Renal pelvis (tissue), 4 donors: Measurements from ENCODE around the gene GOLGB1. TPM values are rescaled to one million over a fixed set of nuclear protein-coding genes. Genes with fewer than 3 reads are reported as not detected.
"Not testable (repeated sequence)": the region's sequence is repeated elsewhere in the genome, so short reads cannot be mapped to it uniquely, and the experiment has no call there.

ENCODE experiments used
- DNase-seq: peaks from one replicate; pipeline ENCODE4 v3.0.0-alpha.2; 2013
- polyA plus RNA-seq, 3 donors: library from polyadenylated mRNA; unstranded; fragments of 120-200 nt; gene quantifications; one replicate each; pipeline ENCODE4 v1.2.1, GENCODE V29; 2013; ENCODE audit not compliant: insufficient read length in 3 of 3

Gene GOLGB1
- polyA plus RNA-seq, 3 donors = 81.9 to 104 (median 85.6) TPM

DNA sequence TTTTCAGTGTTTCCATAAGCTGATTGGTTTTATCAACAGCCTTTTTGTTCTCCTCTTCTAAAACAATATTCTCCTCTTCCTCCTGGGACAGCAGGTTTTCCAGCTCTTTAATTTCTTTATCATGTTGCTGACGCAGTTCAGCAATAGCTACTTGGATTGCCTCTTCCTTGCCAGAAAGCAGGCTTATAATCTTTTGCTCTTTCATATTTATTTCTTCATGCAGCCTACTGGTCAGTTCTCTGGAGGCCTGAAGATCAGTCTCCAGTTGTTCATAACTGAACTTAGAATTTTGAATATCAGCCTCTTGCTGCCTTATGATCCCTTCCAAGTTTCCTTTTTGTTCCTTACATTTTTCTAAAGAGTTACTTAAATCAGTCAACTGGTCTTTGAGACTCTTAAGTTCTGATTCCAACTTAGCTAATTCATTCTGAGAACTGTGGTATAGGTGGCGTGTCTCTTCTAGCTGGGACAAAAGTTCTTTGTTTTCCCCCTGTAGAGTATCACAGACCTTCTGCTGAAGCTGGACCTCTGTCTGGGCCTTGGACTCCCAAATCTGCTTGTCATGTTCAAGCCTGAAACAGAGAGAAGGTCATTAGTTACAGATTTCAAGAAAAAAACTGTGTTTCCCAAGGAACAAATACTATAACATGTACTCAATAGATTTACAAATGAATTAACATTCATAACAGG, 57.4 kb downstream of the GOLGB1 start:
- DNase-seq = no peak

DNA sequence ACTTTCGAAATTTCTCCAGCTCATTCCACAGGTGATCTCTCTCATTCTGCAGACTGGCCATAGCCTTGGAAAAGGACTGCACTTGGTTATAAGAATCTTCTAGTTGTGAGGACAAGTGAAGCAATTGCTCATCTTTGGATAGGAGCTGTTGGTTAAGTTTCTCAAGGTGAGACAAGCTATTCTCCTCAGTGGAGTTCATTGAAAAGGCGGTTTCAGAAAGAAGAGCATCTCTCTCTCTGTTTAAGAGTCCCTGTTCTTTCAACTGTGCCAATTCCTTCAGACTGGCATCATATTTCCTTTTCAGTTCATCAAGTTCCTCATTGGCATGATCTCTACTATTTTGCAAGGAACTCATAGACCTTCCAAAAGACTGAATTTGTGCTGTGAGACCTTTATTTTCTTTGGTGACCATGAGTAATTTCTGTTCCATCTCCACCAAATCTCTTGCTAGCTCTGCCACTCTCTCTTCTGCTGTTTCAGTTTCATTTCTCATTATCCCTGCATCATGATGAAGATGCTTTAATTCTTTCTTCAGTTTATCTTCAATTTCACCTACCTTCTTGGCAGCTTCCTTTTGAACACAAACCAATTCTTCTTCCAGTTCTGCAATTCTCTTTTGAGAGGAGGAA, 58.6 kb downstream of the GOLGB1 start:
- no peak for DNase-seq

DNA sequence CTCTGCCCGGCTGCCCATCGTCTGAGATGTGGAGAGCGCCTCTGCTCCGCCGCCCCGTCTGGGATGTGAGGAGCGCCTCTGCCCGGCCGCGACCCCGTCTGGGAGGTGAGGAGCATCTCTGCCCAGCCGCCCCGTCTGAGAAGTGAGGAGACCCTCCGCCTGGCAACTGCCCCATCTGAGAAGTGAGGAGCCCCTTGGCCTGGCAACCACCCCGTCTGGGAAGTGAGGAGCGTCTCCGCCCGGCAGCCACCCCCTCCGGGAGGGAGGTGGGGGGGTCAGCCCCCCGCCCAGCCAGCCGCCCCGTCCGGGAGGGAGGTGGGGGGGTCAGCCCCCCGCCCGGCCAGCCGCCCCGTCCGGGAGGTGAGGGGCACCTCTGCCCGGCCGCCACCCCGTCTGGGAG, 60.8 kb downstream of the GOLGB1 start:
- not testable (repeated sequence) for DNase-seq

DNA sequence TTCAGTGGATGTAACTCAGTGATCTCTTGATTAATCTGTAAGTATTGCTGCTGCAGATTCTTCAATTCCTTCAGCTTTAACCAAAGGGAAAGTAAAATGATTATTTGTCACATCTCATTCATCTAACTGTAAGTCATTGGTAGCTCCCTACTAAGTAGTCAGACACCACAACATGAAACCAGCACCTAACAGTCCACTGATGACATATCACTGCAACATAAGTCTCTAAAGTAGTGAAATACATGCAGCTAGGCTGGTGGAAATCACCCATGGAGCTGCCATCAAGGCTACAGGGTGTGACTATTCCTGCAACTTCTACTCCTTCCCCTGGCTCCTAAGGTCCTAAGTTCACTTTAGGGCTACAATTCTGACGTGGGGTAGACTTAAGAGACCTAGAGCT, 67.7 kb downstream of the GOLGB1 start:
- DNase-seq = no peak

DNA sequence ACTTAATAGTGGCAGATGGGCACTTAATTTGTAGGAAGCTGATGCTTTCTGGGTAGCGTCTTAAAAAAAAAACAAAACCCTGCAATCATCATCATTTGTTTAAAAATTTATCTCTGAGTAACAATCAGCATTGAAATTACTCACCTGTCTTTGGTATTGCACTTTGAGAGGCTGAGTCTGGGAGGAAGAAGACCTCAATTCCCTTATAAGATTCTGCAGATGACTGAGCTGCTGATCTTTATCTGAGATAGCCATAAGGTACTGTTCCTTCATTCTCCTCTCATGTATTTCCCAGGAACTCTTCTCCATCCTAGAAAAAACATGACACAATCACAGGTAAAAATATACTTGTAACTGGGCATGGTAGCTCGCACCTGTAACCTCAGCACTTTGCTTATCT, 72.4 kb downstream of the GOLGB1 start:
- DNase-seq = no peak

DNA sequence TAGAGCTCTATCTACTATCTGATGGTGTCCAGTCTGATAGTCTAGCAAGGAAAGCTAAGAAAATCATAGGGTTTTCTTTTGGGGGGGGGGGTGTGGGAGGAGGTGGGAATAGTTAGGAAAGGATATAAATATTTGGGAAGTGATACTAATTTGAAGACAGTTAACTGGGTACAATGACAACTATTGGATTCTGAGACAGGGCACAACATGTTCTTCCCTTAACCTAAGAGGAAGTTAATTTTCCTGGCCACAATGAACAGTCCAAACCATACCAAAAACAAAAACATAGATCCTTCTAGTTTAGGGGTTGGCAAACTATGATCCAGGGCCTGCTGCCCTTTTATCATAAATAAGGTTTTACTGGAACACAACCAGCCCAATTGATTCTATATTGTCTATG, 78.9 kb downstream of the GOLGB1 start:
- no peak for DNase-seq

DNA sequence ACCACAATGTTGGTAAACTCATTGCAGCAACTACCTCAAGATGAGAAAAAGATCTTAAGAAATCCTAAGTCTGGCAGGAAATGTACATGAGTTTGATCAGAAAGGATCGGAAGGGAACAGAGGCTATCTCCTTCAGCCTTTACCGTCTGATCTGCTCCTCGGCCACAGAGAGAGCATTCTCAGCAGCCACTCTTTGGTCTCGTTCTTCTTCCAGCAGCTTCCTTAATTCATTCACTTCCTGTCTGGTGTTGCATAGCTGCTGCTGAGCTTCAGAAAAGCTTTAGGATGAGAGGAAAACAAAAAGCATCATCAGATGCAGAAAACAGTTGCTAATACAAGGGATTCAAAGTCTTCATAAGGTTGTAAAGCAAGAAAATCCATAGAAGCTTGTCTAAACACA, 82.2 kb downstream of the GOLGB1 start:
- DNase-seq = no peak

DNA sequence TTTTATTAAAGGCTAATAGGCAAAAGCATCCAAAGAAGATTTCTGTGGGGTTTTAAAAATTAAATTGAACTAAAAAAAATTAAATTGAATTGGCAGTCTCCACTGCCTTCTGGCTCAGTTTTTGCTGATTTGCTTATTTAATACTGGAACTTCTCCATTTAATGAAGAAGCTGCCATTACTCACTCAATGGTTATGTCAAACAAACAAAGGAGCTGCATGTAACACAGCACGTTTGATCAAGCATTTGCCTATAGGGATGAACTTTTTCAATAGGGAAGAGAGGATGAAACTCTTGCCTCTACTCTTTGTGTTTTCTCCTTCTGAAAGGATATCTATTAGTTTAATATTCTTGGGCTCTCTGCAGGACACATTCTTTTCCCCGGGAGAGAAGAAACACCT, 84.1 kb downstream of the GOLGB1 start:
- no peak for DNase-seq

DNA sequence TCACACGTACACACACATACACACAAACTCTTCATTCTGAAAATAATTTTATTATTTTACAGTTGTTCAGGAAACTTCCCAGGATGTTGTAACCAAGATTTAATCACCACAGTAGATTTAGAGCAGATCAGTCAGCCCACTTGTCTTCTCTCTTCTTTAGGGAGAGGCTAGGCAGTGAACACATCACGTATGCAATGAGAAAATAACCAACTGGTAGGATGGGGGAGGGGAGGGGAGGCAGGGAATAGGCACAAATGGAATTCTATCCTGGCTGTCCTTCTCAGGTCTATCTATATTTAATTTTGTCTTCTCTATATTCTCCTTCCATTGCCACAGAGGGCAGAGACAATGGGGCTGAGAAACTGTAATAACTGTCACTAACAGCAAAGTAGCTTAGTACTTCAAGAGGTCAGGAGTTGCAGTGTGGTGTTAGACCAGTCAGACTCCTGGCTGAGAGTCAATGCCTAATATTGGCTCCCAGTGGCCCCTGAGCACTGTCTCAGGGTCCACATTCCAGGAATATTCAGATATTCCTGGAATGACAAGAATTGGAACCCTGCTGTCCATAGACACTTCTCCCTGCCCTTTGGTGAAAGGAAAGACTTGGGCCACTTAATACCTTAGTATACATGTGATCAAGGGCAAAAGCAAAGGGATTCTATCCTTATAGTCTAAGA, 86.2 kb downstream of the GOLGB1 start:
- no peak for DNase-seq

DNA sequence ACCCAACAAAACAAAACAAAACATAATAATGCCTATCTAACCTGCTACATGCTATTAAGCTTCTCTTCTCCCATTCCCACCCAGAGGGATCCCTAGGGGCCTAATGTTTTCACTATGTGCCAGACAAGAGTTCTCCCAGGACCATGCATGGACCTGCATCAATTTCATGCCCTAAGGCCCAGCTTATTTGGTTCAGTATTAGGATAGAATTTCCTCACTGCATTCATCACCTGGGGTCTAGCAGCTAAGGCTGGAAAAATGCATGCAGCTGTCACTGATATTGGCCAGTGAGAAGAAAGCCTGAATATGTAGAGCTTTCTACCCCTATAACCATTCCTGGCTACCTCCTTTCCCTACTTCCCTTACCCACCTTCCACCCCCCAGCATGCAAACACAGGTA, 86.8 kb downstream of the GOLGB1 start:
- no peak for DNase-seq

DNA sequence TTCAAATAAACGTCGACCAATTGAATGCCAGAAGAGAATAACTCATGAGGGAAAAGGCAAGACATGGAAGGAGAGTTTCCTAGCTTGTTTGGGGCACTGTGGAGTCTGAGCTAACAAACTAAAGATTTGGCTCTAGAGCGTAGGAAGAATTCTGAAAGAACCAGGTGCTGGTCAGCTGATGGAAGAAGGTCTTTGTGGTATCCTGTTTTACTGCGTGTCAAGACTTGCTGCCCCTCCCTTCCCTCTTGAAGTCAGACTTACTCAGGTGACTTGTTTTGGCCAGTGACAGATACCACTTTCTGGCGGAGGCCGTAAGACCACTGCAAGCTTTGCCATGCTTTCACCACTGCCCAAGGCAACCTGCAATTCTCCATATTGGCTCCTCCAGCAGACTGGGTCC, 88.2 kb downstream of the GOLGB1 start:
- no peak for DNase-seq

DNA sequence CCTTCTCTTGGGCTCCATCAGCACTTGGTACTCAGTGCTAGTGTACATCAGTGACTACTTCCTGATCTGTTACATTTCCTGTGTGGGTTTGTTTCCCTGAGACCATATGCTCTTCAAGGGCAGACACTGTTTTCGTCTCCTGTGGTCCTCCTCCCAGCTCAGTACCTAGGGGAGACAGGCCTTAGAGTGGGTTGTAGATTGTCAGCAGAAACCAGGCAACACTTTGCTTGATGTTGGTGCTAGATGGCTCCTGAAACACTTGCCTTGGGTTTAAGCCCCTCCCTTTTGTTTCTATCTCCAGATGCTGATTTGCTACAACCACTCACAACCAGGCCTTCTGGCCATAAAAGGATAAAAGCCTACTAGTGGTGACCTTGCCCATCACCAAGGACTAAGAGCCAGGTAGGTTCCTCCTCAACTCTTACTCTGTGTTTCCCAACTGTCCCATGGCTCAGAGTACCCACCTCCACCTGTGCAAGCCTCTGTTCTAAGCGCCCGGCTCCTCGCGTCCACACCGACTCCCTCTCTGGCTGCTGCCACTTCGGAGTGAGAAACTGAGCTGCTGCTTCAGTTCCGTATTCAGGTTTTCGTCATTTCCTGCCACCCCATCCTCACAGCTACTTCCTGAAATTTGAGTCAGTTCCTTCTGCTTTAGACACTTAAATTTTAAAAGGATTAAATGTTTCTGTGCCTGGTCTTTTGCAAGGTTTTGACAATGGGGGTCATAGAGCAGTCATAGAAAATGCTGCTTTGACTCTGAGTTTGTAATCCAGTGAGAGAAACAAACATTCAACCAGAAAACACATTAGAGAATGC, 89.0 kb downstream of the GOLGB1 start, which contains the start of gene HCLS1:
Gene HCLS1, minus strand, starts transcription at position 548 of the 816 bp plus-strand sequence. CDS start 2,556 bp downstream, outside the sequence.
- DNase-seq = no peak

DNA sequence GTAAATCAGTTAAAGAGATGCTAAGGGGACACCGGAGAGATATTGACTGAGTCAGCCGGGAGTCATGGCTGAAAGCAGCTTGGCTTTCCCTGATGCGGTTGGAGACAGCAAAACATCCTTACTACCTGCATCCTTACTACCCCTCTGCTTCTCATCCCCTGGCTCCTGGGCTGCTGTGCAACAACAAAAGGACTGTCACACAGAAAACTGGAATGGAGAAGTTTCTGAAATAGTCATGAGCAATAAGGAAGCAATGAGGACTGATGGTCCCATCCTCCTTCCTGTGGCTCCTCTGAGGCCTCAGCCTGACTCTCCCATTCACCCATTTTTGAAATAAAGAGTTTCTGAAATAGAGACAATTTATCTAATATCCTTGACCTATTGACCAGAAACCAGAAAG, 90.0 kb downstream of the GOLGB1 start:
- DNase-seq = no peak

DNA sequence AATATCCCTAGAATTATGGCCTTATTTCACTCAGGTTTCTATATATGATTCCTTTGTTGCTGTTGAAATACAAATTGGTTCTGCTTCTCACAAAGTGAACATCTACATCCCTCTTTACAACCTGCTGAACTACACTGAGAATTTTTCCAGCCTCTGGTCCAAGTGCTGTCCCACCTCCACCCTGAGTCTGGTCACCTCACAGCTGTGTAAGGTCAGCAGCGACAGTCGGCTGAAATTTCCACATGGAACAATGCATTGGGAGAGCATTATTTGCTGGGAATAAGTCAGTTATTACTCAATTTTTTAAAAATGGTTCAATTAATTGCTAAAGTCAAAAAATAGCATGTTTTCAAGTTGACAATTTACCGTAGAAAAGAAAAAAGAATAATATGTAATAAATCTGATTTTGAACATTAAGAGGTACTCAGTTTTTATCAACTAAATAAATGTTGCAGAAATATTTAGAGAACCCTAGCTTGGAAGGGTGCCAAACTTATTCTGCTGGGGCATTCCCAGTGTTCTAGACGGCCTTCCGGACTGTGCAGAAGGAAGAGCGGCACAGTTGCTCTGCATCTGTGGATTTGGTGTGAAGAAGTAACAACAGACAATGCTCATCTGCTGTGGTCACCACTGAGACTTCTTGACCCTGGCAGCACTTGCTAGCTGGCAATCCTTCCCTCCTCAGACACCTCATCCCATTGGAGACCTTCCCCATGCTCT, 90.7 kb downstream of the GOLGB1 start:
- no peak for DNase-seq

DNA sequence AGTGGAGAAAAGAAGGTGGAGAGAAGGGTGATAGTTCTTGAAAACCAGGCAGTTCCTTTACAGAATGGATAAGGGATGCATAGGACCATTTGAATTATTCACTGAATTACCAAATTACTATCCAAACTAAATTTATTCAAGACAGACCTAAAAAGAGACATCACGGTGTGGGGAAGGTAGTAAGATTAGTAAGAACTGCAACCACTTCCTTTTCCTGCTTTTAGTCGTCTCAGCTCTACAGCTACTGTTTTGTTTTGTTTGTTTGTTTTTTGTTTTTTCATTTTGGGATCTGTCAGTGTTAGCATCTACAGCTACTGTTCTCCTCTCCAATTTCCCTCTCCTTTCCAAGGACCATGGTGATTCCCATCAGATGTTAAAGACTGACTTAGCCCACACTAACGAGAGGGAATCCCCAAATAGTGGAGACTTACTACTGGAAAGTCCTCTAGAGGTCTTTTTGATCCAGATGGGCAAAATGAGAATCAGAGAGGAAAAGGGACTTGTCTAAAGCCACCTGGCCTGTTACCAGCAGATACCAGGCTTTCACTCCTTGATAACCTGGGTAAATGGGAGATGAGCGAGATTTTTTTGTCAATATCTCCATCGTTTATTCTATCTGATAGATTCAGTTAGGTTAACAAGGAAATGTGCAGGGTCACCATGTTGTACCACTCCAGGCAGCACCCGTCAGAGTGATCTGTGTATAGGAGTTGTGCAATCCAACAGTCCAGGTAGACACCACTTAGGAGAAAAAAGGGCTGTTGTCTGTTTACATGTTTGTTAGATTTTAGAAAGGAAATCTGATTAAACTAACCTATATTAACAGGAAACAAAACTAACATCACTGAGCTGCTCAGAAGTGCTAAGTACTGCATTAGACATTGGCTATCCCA, 94.8 kb downstream of the GOLGB1 start:
- no peak for DNase-seq

DNA sequence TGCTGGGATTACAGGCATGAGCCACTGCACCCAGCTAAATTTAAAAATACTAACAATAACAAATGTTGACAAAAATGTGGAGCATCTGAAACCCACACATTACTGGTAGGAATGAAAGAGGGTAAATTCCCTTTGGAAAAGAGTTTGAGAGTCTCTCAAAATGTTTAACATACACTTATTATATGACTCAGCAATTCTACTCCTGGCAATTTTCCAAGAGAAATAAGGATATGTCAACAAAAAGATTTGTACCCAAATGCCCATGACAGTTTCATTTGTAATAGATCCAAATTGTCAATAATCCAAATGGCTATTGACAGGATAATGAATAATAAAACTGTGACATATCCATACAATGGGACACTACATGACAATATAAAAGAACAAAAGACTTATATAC, 97.9 kb downstream of the GOLGB1 start:
- no peak for DNase-seq

DNA sequence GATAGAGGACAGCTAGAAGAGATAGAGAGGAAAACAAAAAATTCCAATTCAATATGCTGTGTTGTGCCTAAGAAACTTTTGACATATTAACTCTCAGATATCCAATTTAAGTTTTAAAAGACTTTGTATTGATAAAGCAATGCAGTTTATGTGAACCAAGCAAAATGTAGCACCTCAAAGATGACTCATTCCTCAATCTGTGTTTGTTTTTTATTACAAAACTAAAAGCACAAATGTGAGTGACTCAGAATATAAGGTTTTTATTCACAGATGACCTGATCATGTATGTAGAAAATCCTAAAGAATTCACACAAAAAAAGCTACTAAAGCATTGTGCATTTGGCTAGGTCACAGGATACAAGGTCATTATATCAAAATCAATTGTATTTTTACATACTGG, 99.9 kb downstream of the GOLGB1 start:
- no peak for DNase-seq

DNA sequence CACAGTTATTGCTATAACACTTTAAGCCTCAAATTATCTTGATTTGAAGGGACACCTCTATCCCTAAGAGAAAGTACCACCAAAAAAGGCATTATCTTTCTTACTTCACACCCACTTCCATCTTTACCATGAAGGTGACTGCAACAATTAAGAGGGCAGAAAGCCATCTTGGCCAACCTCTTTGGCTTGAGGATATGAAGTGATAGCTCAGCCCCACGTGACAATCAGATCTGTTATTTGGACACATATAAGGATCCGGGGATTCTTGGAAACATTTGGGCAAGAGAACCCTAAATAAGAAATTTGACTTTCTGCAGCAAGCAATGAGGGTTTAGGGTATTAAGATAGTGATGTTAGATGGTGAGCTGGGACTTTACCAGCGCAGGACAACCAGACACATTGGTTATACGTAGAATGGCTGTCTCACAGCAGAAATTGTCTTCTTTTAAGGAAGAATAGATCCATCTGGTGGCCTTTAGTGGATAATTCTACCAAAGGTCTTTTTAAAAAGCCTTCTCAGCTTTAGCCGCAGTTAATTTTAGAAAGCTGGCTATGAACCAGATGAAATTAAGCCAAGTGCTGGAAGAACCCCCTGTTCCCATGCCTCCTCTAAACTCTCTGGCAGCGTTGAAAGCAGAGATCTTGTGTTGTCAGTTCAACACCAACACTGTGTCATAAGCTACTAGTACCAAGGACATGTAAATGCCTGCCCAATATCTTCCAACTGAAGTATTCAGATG, 101.2 kb downstream of the GOLGB1 start:
- DNase-seq = no peak

DNA sequence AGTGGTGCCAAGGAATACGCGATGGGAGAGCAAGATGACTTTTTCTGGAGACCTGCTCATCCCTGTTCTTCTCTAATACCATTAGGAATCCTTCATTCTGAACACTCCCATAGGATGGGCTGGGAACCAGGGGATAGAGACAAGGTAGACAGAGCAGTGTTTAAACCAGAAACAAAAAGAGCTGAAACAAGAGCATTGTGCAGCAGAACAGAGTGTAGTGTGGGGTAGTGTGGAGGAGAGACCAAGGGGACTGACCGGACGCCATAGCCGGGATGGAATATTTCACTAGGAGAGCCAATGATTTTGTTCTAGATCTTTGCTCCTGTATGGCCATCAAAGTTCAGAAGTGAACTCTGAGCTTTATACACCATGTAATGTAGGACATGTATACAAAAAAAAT, 104.5 kb downstream of the GOLGB1 start:
- DNase-seq = no peak
